A673 (cell line): ENCODE data around the gene GABRA4. TPM values are rescaled to one million over a fixed set of nuclear protein-coding genes. Genes with fewer than 3 reads are reported as not detected.

Experiments used
- BruUV-seq: library from RNA; stranded (reverse); fragments of 400-500 nt; replicated peaks from 2 replicates; lab custom pipeline; 2021; lab: Mats Ljungman, UMichigan
- CTCF ChIA-PET: fragments of 300-600 bp; sonication (Branson Sonifier 250); formaldehyde crosslinking; loops from one replicate; lab custom pipeline; 2022; ENCODE audit warnings: antibody characterized with exemption; lab: Charles Lee
- POLR2A ChIA-PET: fragments of 300-600 bp; sonication (Branson Sonifier 250); formaldehyde crosslinking; loops from one replicate; lab custom pipeline; 2022; ENCODE audit warnings: antibody characterized with exemption; ENCODE audit not compliant: low non-redundant PET; lab: Charles Lee
- DNase-seq: peaks from one replicate; pipeline ENCODE4 v3.0.0-alpha.2; 2015; ENCODE audit warnings: low spot score
- H3K27ac ChIP-seq: fragments of 200-600 bp; sonication (generic); 2 replicates; pipeline ENCODE4 v1.5.1; 2016; ENCODE audit warnings: mixed run types, low read depth, mild to moderate bottlenecking, mixed read lengths, antibody characterized with exemption, low read length; ENCODE audit not compliant: poor library complexity, severe bottlenecking
- H3K27me3 ChIP-seq: fragments of 200-600 bp; sonication (generic); replicated peaks from 2 replicates; pipeline ENCODE4 v1.6.1; 2017; ENCODE audit warnings: mixed run types, low read depth, mild to moderate bottlenecking, mixed read lengths, antibody characterized with exemption, low read length; ENCODE audit not compliant: insufficient read depth, poor library complexity
- H3K36me3 ChIP-seq: fragments of 200-600 bp; sonication (generic); 2 replicates; pipeline ENCODE4 v1.6.1; 2016; ENCODE audit warnings: mixed run types, mild to moderate bottlenecking, mixed read lengths, antibody characterized with exemption, low read length; ENCODE audit not compliant: insufficient read depth, poor library complexity, severe bottlenecking
- H3K4me1 ChIP-seq: fragments of 200-600 bp; sonication (generic); 2 replicates; pipeline ENCODE4 v1.6.1; 2017; ENCODE audit warnings: mixed run types, mild to moderate bottlenecking, mixed read lengths, antibody characterized with exemption, low read length; ENCODE audit not compliant: insufficient read depth, poor library complexity, severe bottlenecking
- H3K4me3 ChIP-seq: fragments of 200-600 bp; sonication (generic); 2 replicates; pipeline ENCODE4 v1.5.1; 2016; ENCODE audit warnings: low read depth, mixed run types, mild to moderate bottlenecking, mixed read lengths, low read length; ENCODE audit not compliant: poor library complexity, severe bottlenecking
- H3K9me3 ChIP-seq: fragments of 200-600 bp; sonication (generic); 2 replicates; pipeline ENCODE4 v1.6.1; 2016; ENCODE audit warnings: mixed run types, low read depth, mild to moderate bottlenecking, mixed read lengths, antibody characterized with exemption, low read length; ENCODE audit not compliant: poor library complexity, severe bottlenecking
- EZH2 ChIP-seq: fragments of 200-600 bp; sonication (generic); IDR thresholded peaks from 2 replicates; pipeline ENCODE4 v1.6.1; 2017; ENCODE audit warnings: borderline replicate concordance, low read depth, mild to moderate bottlenecking, mixed read lengths, antibody characterized with exemption, low read length; ENCODE audit not compliant: poor library complexity, severe bottlenecking
- intact Hi-C: fragments of 100-400 bp; cut with micrococcal nuclease; formaldehyde crosslinking; loops from one replicate; pipeline ENCODE4 v1.10.0; 2022; ENCODE audit not compliant: unreplicated experiment
- total RNA-seq: library from RNA; stranded (reverse); gene quantifications from 2 replicates; pipeline ENCODE4 v1.2.3, GENCODE V29; 2021
- TF ChIP-seq, protein P1 (sequence below): fragments of 300-800, 200-600 bp; sonication (generic); conservative IDR thresholded peaks from 2 replicates; pipeline ENCODE4 v1.5.1; 2017; ENCODE audit warnings: low read depth, mild to moderate bottlenecking, antibody characterized with exemption, low read length, moderate library complexity, mixed read lengths

Gene GABRA4
- total RNA-seq, 1 experiment from 2014 or later = 0.58 TPM

DNA sequence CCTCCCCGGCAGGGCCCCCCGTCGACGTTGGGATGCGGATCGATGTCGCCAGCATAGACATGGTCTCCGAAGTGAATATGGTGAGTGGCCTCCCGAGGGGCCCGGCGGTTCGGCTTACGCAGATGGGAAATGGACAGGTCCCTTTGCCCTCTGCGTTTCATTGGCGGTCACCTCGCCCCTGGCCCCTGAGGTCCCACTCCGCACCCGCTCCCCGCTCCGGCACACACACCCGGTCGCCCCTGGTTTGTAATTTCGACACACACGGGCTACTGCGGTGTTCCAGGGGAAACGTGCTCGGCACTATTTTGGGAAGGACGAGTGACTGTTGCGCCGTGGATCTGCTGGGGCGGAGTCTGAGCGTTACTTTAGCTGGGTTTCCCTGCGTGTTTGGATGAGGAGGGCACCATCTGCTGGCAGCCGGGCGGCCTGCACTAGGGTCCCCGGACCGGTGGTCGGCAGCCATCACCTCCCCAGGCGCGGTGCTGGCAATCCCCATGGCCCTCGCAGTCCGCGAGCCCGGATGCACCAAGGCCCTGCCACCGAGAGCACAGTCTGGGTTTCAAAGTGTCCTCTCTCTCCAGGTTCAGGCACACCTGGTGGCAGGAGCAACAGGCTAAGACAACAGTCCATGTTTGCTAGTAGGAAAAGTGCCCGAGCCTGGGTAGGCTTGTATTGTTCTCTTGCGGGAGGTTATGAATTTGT, 39.2 kb upstream of the GABRA4 start:
- intact Hi-C loops = loop anchor here (1.0 to 5.0 kb wide), 4 partner anchors 90 to 350 kb away; no protein-coding TSS in a partner anchor
- CTCF ChIA-PET = interaction anchor here (0.7 to 1.4 kb wide), 3 partner anchors 100 to 703 kb away, joined by 3 to 7 read pairs (median 3); no protein-coding TSS in a partner anchor

DNA sequence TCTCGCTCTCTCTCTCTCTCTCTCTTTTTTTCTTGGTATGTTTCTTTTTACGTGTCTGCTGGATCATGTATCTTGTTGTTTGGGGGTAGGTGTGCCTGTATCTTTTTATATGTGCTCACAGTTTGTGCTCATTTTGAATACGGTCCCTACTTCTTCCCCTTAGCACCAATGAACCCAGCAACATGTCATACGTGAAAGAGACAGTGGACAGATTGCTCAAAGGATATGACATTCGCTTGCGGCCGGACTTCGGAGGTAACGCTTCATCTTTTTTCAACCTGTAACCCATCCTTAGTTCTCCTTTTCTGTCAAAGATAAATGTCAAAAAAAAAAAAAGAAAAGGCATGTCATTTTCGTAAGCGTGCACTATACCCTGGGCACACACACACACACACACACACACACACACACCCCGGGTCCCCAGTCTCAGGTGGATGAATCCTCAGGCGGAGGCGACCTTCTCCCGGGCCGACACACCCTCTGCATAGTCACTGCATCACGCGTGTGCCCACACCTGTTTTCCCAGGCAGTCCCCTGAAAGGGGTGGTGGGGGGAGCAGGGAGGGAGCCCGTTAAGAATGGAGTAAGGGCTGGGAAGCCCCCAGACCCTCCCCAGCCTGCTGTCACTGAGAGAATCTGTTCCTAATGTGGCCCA, 38.5 kb upstream of the GABRA4 start:
- Histone ChIP-seq H3K9me3 (no peaks in the 10 kb centered on the region), H3K4me3 (peak overlapping the region; percentile 53), H3K4me1 (no peaks in the 10 kb centered on the region), H3K27ac (no peak overlapping the region), H3K27me3 (no peaks in the 10 kb centered on the region), H3K36me3 (no peaks in the 10 kb centered on the region)
- TF ChIP-seq, protein P1, sequence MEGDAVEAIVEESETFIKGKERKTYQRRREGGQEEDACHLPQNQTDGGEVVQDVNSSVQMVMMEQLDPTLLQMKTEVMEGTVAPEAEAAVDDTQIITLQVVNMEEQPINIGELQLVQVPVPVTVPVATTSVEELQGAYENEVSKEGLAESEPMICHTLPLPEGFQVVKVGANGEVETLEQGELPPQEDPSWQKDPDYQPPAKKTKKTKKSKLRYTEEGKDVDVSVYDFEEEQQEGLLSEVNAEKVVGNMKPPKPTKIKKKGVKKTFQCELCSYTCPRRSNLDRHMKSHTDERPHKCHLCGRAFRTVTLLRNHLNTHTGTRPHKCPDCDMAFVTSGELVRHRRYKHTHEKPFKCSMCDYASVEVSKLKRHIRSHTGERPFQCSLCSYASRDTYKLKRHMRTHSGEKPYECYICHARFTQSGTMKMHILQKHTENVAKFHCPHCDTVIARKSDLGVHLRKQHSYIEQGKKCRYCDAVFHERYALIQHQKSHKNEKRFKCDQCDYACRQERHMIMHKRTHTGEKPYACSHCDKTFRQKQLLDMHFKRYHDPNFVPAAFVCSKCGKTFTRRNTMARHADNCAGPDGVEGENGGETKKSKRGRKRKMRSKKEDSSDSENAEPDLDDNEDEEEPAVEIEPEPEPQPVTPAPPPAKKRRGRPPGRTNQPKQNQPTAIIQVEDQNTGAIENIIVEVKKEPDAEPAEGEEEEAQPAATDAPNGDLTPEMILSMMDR = no peak
- no peak for TF ChIP-seq EZH2
- POLR2A ChIA-PET = no interaction called here
- intact Hi-C loops = loop anchor here (1.0 to 5.0 kb wide), 4 partner anchors 90 to 350 kb away; no protein-coding TSS in a partner anchor
- peak; percentile 11 for DNase-seq
- CTCF ChIA-PET = interaction anchor here (0.7 to 1.4 kb wide), 2 partner anchors 100 to 300 kb away, joined by 3 to 7 read pairs; no protein-coding TSS in a partner anchor
- BruUV-seq = no TSS peak

More for the DNA sequence above, 39.2 kb upstream of the GABRA4 start:
- peak; percentile 87 for DNase-seq
- no peak overlapping the region for H3K27ac ChIP-seq
- H3K9me3 ChIP-seq = no peaks in the 10 kb centered on the region
- no peaks in the 10 kb centered on the region for H3K4me1 ChIP-seq
- no peaks in the 10 kb centered on the region for H3K27me3 ChIP-seq
- TF ChIP-seq, protein P1 = peak; percentile 95
- TF ChIP-seq EZH2 = no peak
- POLR2A ChIA-PET = no interaction called here
- BruUV-seq = no TSS peak
- peak overlapping the region; percentile 53 for H3K4me3 ChIP-seq
- no peaks in the 10 kb centered on the region for H3K36me3 ChIP-seq

- peak; percentile 52 for DNase-seq
- Histone ChIP-seq H3K4me3 (peak within 1 kb of the TSS; percentile 53), H3K27me3 (no peaks in the 10 kb centered on the region), H3K9me3 (no peaks in the 10 kb centered on the region), H3K36me3 (no peaks in the 10 kb centered on the region), H3K27ac (no peak within 1 kb of the TSS), H3K4me1 (no peaks in the 10 kb centered on the region)
- POLR2A ChIA-PET = no interaction called here
- intact Hi-C loops = loop anchor here (5.0 kb wide), 2 partner anchors 91 to 351 kb away; no protein-coding TSS in a partner anchor
- CTCF ChIA-PET = no interaction called here
- TF ChIP-seq, protein P1 = no peak
- TF ChIP-seq EZH2 = no peak
- no TSS peak for BruUV-seq
Measured at GRCh38 chr4:47031011-47031678, 37.8 kb upstream of the GABRA4 start, which contains the start of gene GABRB1. Gene GABRB1, plus strand, starts transcription at chr4:47031567.
